RPMI7951 (cell line): ENCODE measurements around the gene FRMD1. TPM values are rescaled to one million over a fixed set of nuclear protein-coding genes. Genes with fewer than 3 reads are reported as not detected.

Experiments
- DNase-seq: peaks from one replicate; pipeline ENCODE4 v3.0.0-alpha.2; 2012; ENCODE audit warnings: low read depth
- total RNA-seq: library from RNA; depleted of rRNA; stranded (reverse); fragments of >200 nt; shearing (Covaris generic); gene quantifications from 2 replicates; pipeline ENCODE4 v1.2.3, GENCODE V29; 2014; rRNA removed

The FRMD1 gene
- not detected in 2 replicates for total RNA-seq

DNA sequence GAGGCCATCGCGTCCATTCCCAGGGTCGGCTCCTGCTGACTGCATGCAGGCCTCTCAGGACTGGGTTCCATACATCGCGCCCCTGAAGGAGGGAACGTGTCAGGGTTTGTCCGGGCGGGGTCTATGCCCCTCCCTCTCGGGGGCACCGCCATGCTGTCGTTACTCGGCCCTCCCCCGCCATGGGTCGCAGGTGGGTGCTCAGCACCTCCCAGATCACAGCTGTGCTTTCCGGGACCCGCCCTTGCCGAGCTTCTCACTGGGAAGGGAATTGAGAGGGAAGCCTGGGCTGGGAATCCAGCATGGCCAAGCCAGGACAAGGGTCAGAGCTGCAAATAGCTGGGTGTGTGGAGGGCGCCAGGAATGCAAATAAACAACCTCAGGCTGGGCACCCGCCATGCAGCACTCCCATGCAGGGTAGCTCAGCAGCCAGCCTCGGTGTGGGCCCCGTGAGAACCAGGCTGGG, at the start of gene FRMD1:
Gene FRMD1 (minus strand): TSS at position 270 of the 463 bp plus-strand sequence. CDS start 118 bp downstream, at position 152.
- DNase-seq, result no peak

DNA sequence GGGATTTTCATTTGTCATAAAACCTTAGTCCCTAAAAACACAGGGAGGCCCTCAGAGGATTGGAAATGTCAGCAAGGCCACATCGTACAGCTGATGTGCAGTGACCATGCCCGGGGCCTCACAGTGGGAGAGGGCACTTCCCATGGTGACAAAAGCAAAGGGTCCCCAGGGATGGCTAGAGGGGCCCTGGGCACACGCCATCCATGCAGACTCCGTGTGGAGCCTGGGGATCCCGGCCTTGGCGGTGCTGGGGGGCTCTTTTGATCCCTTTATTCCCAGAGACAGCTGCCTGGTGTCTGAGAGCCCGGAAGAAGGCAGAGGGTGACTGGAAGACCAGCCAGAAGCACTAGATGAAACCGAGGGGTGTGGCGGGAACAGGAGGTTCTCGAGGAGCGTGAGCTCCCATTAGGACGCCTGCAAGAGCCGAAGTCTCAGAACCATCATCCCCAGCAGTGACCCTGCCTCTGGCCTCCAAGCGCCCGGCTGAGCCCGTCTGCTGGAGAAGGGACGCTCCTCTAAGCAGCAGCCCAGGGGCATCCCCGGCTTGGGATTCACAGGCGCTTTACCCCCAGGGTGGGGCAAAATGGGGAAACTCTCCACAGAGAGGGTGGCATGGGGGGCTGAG, 49.1 kb upstream of the FRMD1 start:
- no peak for DNase-seq

DNA sequence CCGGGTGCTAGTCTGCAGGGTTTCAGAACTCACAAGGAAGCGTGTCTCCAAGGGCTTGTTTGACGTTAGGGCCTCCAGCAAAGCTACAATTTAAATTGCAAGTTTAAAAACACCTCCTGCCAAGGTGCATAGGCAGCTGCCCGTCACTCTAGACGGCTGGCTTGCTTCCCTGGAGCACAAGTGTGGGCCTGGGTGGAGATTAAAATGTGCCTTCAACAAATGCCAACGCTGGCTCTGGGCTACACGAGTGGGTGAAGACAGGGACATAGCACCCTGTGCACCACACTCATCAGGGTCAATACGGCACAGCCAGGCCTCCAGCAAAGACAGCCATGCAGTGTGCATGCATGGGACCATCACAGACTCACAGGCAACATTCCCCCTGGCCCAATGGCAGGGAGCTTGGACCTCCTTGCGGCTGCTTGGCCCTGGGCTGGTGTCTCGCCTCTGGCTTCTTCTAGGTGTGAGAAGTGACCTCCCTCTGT, 48.4 kb upstream of the FRMD1 start:
- DNase-seq, result no peak

DNA sequence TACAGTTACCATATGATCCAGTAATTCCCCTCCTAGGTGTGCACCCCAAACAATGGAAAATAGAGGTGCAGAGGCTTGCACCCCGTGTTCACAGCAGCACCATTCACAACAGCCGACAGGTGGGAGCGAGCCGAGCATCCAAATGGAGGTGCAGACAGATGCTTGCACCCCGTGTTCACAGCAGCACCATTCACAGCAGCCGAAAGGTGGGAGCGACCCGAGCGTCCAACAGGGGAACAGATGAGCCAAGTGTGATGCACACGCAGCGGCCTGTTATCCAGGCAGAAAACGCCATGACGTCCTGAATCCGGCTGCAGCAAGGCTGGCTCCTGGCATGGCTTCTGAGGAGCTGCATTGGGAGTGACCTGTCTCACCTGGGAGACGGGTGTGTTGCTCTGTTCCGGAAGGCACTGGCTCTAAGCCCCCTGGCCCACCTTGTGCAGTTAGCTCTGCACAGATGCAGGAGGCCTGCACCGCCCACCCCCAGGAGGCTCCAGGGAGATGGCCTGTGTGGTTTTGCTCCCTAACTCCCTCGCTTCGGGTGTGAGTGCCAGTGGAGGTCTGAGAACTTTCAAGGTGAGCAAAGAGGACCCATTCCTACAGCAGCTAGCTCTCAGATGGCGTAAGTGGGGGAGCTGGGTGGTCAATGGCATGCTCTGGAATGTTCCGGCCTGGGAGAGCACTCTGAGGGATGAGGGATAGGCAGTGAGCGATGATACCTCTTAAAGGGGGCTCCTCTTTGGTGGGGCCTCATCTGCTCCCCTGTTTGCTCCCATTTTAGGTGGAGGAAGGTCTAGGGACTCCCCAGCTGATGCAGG, 47.8 kb upstream of the FRMD1 start:
- DNase-seq, result no peak

DNA sequence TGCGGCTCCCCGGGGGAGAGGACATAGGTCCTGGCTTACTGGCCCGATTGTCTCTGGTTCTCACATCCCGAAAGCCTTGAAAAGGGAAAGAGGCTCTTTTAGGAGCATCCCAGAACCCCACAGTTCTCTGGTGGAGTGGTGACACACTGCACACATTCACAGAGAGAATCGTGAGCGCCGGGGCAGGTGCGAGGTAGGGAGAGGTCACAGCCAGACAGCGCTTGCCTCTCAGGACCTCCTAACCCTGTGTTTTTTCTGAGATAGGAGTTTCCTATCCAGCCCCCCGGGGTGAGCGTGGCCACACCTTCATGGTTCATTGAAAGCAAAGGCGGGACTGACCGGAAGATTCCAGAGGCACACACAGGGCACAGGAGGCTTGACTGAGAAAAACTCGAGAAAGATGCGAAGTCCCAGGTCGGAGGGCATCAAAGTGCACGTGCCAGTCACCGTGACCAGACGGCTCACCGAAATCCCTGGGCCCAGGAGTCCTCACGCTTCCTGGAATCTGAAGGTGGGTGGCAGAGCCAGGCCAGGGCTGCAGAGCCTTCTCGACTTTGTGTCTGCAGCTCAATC, 46.5 kb upstream of the FRMD1 start:
- DNase-seq, result no peak

DNA sequence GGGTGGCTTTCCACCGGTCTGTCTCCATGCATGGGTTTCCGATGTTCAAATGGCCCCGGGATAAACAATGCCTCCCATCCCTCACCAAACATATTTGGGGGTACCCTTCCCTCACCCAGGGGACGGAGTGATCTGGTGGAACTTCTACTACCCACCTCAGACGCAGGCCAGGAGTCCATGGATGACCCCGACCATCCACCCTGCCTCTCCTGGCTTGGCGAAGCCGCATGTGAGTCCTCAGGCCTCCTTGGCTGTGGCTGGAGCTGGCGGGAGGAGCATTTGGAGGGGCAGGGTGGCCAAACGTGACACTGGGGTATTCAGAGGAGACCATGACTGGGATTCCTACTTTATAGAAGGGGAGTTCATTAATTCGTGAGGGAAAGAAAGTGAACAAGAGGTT, 45.9 kb upstream of the FRMD1 start:
- no peak for DNase-seq

DNA sequence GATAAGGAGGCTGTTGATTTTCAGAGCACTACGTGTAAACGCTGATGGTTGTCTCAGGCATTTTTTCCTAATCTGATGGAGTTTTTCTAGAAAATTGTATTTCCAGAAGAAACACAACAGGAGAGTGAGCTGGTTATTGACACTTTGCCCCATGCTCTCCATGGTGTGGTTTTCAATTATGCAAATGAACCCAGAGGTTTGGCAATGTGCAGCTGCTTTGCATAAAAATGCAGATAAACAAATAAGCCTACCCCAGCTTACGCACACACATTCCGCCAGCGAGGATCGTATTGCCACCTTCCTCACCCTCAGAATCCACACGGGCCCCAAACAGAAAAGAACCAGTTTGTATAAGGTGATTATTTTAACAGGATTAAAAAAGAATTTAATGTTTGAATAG, 45.1 kb upstream of the FRMD1 start:
- DNase-seq, result no peak

DNA sequence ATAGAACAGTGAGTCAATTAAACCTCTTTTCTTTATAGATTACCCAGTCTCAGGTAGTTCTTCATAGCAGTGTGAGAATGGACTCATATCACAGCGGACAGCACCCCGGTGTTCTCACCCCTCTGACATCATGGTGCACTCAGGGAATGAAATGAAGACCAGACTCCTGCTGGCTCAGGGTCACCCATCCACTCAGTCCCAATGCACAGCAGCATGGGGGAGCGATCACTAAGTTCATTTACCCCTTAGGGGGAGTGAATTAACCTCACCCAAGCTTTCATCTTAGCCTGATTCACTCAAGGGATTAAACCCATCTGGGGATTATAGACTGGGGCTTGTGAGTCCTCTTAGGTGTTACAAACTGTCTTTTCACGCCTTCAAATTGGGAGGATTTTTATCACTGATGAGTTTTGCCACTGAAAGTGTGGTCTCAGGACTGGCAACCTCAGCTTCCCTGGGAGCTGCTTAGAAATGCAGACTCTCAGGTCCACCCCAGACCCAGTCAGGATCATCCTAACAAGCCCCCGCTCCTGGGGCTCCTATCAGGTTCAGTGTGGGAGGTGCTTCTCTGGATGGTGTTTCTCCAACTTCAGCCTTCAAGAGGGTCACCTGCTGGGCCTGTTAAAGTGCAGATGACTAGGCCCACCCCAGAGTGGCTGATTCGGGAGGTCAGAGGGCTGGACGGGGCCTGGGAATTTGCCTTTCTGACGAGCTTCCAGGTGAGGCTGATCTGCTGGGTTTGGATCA, 44.3 kb upstream of the FRMD1 start:
- no peak for DNase-seq

DNA sequence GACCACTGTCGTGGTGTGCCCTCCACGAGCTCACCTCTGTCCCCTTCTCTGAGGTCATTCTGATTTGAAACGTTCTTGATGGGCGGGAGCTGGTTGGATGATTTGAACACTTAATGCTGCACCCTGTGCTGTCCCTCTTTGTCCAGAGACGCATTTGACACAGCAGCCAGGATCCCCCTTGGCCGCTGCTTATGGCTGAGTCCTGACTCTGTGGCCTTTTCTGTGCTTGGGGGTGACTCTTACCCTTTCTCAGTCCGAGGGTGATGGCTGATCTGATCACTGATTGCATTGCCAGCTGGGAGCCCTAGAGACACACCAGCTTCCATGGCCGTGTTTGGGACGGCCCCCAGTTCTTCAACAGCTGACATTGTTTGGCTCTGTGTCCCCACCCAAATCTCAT, 43.5 kb upstream of the FRMD1 start:
- DNase-seq, result no peak

DNA sequence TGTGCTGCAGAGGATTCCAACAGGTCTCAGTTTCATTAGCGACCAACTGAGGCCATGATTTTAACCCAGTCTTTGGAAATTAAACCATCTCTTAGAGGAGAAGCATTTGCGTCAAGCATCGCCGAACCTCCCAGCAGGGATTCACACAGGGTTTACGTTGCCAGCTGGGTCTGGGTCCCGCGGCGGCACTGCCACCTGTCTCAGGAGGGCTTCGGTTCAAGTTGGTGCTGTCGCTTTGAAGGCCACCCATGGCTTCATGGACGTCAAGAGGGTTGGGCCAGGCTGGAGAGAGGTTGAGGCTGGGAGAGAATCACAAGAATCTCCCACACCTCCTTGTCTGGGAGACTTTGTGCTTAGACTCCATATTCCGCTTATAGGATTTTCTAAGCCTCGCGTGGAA, 43.0 kb upstream of the FRMD1 start:
- no peak for DNase-seq

DNA sequence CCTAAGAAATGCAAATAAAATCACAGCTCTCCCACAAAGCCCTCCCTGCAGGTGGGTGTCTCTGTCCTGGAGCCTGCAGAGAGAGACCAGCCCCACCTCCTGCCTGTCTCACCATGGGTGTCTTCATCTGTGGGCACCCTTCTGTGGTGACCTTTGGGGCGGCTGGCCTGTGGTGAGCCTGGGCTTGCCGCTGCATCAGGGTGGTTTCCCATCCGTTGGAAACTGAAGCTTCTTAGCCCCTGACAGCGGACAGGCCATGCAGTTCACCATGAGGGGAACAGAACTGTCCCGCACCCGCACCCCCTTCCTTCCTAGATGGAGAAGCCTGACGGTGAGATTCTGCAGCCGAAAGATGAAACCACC, 42.3 kb upstream of the FRMD1 start:
- DNase-seq, result no peak

DNA sequence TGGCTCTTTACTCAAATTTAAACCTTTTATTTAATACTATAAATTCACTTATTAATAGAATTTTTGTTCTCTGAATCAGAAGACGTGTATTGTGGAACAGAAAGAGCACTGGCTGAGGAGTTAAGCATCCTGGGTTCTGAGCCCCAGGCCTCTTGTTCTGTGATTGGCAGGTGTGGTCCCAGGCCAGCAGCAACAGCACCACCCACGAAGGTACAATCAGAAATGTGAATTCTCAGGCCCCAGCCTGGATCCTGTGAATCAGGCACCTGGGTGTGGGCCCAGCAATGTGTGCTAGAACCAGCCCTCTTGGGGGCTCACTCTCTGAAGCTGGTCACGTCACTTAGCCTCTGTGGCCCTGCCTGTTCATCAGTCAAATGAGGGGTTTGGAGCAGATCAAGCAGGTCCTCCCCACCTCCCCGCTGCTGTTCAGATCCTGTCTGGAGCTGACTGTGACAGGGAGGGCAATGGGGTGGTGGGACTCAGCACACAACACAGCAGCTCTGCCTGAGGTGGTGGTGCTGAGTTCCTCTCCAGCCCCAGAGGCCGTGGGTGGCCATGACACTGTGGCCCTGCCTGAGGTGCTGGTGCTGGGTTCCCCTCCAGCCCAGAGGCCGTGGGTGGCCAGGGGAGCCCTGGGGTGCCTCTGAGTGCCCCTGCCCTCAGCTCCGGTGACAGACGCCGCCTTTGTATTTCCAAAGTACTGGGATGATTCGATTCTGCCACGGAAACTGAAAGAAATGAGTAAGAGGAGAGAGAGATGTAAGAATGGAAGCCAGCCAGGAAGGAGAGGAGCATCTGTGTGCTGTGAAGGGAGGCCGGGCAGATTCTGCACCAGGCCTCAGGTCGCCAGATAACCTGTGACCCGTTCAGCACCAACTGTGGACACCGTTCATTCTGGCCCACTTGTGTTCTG, 41.6 kb upstream of the FRMD1 start:
- no peak for DNase-seq

DNA sequence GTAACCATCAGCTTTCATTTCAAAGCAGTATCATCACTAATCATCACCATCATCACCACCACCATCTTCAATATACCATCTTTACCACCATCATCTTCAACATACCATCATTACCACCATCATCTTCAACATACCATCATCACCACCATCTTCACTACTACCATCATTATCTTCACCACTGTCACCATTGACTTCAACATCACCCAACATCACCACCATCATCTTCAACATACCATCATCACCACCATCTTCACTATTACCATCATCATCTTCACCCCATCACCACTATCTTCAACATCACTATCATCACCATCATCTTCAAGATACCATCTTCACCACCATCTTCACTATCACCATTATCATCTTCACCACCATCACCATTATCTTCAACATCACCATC, 40.5 kb upstream of the FRMD1 start:
- DNase-seq, result no peak

DNA sequence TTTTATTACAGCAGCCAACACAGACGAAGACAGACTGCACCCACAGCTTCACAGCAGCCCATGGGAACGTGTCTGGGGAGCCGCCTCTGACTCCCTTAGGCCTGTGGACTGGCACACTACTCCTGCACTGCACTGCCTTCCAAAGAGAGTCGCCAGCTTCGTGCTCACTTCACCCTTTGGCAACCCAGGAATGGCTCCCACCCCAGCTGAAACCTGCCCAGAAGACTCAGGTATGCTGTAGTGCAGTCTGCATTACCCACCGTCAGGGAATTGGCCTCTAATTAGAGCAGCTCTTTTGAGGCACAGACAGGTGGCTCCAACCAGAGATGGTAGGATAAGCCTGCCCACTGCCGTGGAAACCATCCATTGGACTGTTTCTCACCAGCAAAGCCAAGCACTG, 39.9 kb upstream of the FRMD1 start:
- no peak for DNase-seq

DNA sequence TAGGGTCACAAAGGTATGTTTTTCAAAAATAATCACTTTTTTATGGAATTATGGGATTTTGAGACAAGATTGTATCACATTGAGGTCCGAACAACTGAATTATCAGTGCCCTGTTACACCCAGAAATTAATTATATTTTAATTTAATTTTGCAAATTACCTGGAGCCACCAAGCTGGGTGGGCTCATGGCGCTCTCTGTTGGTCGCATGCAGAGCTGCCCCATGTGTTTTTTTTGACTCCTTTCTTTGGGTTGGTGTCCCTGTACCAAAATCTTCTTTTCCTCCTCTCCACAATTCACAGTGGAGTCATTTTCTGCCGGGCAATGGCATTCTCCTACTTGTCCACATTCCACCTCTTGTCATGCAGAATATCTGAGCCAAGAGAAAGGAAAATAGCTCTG, 38.9 kb upstream of the FRMD1 start:
- DNase-seq, result no peak

DNA sequence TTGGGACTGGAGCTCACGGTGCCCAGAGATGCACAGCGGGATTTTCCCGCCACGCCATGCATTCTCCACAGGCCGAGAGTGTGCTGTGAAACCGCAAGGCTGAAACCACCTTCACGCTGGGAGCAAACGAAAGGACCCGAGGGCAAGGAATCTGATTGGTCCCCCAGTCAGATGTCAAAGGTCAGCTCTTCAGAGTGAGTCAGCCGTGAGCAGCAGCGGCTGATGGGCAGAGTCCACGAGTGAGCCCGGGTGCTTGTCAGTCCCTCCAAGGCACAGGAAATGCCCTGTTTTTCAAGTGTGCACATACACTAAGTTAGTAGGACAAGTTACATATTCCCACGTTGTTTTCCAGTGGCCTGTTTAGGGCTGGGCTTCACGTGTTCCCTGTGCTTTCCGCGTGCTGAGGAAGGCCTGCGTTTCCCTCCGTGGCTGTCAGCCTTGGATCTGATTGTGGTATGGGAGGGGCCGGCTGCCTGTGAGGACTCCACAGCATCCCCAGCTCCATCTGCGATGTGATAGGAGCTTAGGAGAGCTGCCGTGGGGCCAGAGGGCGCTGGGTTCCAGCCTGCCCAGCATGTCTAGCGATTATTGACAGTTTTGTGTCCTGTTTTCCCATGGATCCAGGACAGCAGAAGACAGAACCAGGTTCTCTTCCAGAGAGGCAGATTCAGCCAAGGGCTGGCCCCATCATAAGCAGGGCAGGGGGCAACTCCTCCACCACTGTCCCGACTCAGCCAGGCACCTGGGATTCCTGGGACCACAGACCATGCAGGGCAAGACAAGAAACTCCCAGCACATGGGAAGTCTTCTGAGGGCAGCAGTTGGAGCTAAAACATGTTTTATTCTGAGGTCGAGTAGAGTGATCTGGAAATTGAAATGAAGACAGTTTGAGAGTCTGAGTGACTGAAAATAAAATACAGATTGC, 38.2 kb upstream of the FRMD1 start:
- peak; percentile 67 for DNase-seq

DNA sequence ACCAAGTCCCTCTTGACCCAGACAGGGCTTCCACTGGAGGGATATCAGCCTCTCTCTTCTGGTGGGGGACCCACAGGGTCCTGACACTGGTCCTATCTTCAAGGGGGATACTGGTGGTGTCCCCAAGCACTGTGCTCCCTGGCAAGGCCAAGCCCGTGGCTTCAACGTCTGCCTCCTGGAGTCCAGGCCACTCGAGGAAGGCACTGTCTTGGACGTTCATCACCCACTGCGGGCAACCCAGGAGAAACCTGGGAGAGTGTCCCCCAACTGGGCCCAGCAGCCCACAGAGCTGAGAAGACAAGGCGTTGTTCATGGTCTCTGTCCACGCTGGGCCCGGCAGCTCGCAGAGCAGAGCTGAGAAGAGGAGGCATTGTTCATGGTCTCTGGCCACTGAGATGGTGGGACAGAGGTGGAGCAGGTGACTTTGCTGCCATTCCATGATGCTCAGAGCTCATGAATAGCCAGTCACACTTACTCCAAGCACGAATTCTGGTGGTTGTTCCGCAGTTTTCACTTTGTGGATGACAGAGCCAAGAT, 37.5 kb upstream of the FRMD1 start:
- DNase-seq, result no peak

DNA sequence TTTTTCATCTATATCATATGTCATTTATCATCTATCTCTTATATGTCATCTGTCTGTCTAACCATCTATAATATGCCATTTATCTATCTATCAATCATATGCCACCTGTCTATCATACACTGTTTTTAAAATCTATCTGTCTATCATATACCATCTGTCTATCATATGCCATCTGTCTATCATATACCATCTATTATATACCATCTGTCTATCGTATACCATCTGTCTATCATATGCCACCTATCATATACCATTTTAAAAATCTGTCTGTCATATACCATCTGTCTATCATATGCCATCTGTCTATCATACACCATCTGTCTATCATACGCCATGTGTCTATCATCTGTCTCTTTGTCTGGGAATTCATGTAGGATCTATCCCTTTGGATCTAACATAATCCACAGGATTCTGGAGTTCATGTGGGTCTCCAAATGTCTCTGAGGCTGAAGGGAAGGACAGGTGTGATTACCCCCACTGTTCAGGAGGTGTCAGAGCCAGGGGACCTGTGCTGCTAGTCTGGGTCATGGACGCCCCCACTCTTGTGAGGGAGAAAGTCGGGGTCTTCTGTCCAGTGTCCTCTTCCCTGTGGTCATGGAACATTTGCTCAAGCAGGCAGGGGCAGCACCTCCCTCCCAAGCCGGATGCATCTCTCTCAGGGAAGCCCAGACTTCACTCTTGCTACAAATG, 36.9 kb upstream of the FRMD1 start:
- no peak for DNase-seq

DNA sequence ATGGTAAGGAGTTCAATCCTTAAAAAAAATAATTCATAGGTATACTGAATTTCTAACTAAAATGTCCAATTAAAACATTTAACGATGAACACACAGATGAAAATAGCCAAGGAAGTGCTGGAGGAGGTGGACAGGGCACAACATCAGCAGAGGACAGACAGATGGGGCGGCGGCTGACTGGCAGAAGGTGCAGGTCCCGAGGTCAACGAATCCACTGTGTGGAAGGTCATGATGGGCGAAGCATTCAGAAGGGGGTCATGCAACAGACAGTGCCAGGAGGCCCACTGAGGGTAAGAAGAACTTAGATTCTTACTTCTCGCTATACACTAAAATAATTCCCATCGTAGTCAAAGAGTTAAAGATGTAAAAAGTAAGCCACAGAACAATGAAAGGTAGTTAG, 34.2 kb upstream of the FRMD1 start:
- no peak for DNase-seq
